Measurements from ENCODE around the gene LRGUK.

LRGUK gene

GRCh38 chr7:134165252-134165651 lies 38.1 kb downstream of the LRGUK start:
- H3K9ac ChIP-seq (ENCODE audit: low read length): no peak overlapping the region
- no peaks in the 10 kb centered on the region for H3K79me2 ChIP-seq (ENCODE audit: low read length)
- no peak overlapping the region for H3K27ac ChIP-seq (ENCODE audit: low read length)
- TF ChIP-seq EZH2phosphoT487 (IDR thresholded peaks at IDR 0.05; ENCODE audit: low read length) (no peak), EZH2 (optimal IDR thresholded peaks at IDR 0.05; ENCODE audit: low read depth, low read length) (no peak)
- TF ChIP-seq, protein P1, sequence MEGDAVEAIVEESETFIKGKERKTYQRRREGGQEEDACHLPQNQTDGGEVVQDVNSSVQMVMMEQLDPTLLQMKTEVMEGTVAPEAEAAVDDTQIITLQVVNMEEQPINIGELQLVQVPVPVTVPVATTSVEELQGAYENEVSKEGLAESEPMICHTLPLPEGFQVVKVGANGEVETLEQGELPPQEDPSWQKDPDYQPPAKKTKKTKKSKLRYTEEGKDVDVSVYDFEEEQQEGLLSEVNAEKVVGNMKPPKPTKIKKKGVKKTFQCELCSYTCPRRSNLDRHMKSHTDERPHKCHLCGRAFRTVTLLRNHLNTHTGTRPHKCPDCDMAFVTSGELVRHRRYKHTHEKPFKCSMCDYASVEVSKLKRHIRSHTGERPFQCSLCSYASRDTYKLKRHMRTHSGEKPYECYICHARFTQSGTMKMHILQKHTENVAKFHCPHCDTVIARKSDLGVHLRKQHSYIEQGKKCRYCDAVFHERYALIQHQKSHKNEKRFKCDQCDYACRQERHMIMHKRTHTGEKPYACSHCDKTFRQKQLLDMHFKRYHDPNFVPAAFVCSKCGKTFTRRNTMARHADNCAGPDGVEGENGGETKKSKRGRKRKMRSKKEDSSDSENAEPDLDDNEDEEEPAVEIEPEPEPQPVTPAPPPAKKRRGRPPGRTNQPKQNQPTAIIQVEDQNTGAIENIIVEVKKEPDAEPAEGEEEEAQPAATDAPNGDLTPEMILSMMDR (IDR thresholded peaks at IDR 0.05; ENCODE audit: low read length): no peak
- no peaks in the 10 kb centered on the region for H3K4me1 ChIP-seq (ENCODE audit: low read length)
- H4K20me1 ChIP-seq (ENCODE audit: insufficient read depth, low read length): no peaks in the 10 kb centered on the region
- H3K4me2 ChIP-seq (ENCODE audit: low read depth, low read length): no peak overlapping the region
- H2AFZ ChIP-seq (ENCODE audit: low read length): no peak overlapping the region
- H3K9me2 ChIP-seq (replicated peaks; ENCODE audit: insufficient read depth, low read length): no peaks in the 10 kb centered on the region
- H3K9me3 ChIP-seq (replicated peaks; ENCODE audit: insufficient read depth, low read length): no peaks in the 10 kb centered on the region
- no peaks in the 10 kb centered on the region for H3K36me3 ChIP-seq (replicated peaks; ENCODE audit: insufficient read depth, low read length)
- no peaks in the 10 kb centered on the region for H3F3A ChIP-seq (ENCODE audit: insufficient read depth, low read length)
- no peak for DNase-seq
- no peaks in the 10 kb centered on the region for H3K27me3 ChIP-seq (replicated peaks; ENCODE audit: insufficient read depth, low read length)
- no peak overlapping the region for H3K4me3 ChIP-seq (ENCODE audit: low read length)

DNA sequence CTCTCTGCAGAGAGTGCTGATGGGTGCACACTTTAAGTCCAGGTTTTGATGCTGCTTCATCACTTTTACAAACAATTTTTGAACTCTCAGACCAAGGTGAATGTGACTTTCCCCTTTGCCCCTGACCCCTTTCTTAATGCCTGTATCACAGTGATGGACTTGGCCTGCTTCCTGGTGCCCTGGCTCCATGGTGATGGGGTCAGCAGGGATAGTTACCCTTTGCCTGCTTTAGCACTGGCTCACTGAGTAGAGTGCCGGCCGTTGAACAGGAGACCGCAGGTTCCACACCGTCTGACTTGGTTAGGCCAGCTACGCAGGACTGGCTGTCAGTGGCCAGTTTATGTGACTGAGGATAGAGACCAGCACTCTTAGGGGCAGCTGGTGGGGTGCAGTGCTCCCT lies 40.1 kb downstream of the LRGUK start:
- no peaks in the 10 kb centered on the region for H3K9me3 ChIP-seq (replicated peaks; ENCODE audit: insufficient read depth, low read length)
- H3K4me2 ChIP-seq (ENCODE audit: low read depth, low read length): no peak overlapping the region
- no peak overlapping the region for H3K27ac ChIP-seq (ENCODE audit: low read length)
- TF ChIP-seq, protein P1 (IDR thresholded peaks at IDR 0.05; ENCODE audit: low read length): no peak
- H2AFZ ChIP-seq (ENCODE audit: low read length): no peak overlapping the region
- H3K36me3 ChIP-seq (replicated peaks; ENCODE audit: insufficient read depth, low read length): no peaks in the 10 kb centered on the region
- no peak for DNase-seq
- H3F3A ChIP-seq (ENCODE audit: insufficient read depth, low read length): no peaks in the 10 kb centered on the region
- no peaks in the 10 kb centered on the region for H3K79me2 ChIP-seq (ENCODE audit: low read length)
- H3K27me3 ChIP-seq (replicated peaks; ENCODE audit: insufficient read depth, low read length): no peaks in the 10 kb centered on the region
- H3K4me3 ChIP-seq (ENCODE audit: low read length): no peak overlapping the region
- H4K20me1 ChIP-seq (ENCODE audit: insufficient read depth, low read length): no peaks in the 10 kb centered on the region
- no peak overlapping the region for H3K9ac ChIP-seq (ENCODE audit: low read length)
- H3K9me2 ChIP-seq (replicated peaks; ENCODE audit: insufficient read depth, low read length): no peaks in the 10 kb centered on the region
- H3K4me1 ChIP-seq (ENCODE audit: low read length): no peaks in the 10 kb centered on the region

DNA sequence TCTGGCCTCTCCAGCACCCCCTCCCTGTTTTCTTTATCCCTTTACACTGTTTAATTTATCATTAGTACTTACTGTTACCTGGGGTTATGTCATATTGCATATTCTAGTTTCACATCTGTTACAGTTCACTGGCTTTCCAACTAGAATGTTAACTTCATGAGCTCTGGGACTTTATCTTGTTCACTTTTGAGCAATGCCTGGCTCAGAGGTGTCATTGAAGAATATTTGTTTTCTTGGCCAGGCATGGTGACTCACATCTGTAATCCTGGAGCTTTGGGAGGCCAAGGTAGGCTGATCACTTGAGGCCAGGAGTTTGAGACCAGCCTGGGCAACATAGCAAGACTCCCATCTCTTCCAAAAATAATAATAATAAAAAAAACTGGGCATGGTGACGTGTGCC lies 40.7 kb downstream of the LRGUK start:
- no peaks in the 10 kb centered on the region for H3K27me3 ChIP-seq (replicated peaks; ENCODE audit: insufficient read depth, low read length)
- no peaks in the 10 kb centered on the region for H3K4me1 ChIP-seq (ENCODE audit: low read length)

More for the DNA sequence above, 40.7 kb downstream of the LRGUK start:
- no peaks in the 10 kb centered on the region for H4K20me1 ChIP-seq (ENCODE audit: insufficient read depth, low read length)
- H3K9me3 ChIP-seq (replicated peaks; ENCODE audit: insufficient read depth, low read length): no peaks in the 10 kb centered on the region
- H3K79me2 ChIP-seq (ENCODE audit: low read length): no peaks in the 10 kb centered on the region
- TF ChIP-seq, protein P1 (IDR thresholded peaks at IDR 0.05; ENCODE audit: low read length): no peak
- no peak for TF ChIP-seq EZH2phosphoT487 (IDR thresholded peaks at IDR 0.05; ENCODE audit: low read length)
- TF ChIP-seq EZH2 (optimal IDR thresholded peaks at IDR 0.05; ENCODE audit: low read depth, low read length): no peak
- no peaks in the 10 kb centered on the region for H3F3A ChIP-seq (ENCODE audit: insufficient read depth, low read length)
- H3K9me2 ChIP-seq (replicated peaks; ENCODE audit: insufficient read depth, low read length): no peaks in the 10 kb centered on the region
- H3K4me2 ChIP-seq (ENCODE audit: low read depth, low read length): no peak overlapping the region
- no peak overlapping the region for H3K27ac ChIP-seq (ENCODE audit: low read length)
- DNase-seq: no peak
- no peak overlapping the region for H3K4me3 ChIP-seq (ENCODE audit: low read length)
- no peaks in the 10 kb centered on the region for H3K36me3 ChIP-seq (replicated peaks; ENCODE audit: insufficient read depth, low read length)
- no peak overlapping the region for H3K9ac ChIP-seq (ENCODE audit: low read length)
- no peak overlapping the region for H2AFZ ChIP-seq (ENCODE audit: low read length)
